ENCODE measurements around the gene TERF2IP.

DNA sequence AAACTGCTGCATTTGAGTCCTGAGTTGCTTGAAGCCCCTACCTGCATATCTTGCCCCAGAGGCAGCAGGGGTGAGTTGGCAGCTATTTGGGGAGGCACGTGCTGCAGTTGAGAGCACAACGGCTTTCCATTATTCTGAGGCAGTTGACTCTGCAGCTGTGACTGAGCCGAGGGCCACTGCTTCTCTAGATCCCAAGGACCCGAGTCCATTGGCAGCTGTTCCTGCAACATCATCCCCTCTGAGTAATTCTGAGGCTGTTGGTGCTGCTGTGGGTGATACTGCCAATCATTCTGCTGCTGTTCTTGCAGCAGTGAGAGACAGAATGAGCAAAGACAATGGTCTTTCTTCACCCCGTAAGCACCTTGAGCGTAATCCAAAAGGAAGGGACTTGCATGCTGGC is 12.7 kb downstream of the TERF2IP start:
- TF ChIP-seq, protein P1, sequence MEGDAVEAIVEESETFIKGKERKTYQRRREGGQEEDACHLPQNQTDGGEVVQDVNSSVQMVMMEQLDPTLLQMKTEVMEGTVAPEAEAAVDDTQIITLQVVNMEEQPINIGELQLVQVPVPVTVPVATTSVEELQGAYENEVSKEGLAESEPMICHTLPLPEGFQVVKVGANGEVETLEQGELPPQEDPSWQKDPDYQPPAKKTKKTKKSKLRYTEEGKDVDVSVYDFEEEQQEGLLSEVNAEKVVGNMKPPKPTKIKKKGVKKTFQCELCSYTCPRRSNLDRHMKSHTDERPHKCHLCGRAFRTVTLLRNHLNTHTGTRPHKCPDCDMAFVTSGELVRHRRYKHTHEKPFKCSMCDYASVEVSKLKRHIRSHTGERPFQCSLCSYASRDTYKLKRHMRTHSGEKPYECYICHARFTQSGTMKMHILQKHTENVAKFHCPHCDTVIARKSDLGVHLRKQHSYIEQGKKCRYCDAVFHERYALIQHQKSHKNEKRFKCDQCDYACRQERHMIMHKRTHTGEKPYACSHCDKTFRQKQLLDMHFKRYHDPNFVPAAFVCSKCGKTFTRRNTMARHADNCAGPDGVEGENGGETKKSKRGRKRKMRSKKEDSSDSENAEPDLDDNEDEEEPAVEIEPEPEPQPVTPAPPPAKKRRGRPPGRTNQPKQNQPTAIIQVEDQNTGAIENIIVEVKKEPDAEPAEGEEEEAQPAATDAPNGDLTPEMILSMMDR (IDR thresholded peaks at IDR 0.05; ENCODE audit: low read length): no peak
- no peak for TF ChIP-seq EZH2 (optimal IDR thresholded peaks at IDR 0.05; ENCODE audit: low read depth, low read length)
